Measurements from ENCODE around the gene ANKRD44. TPM values are rescaled to one million over a fixed set of nuclear protein-coding genes. Genes with fewer than 3 reads are reported as not detected.

Gene ANKRD44
- polyA plus RNA-seq, 4 donors: 12.0 to 25.5 (median 12.4) TPM

GRCh38 chr2:197322724-197323720 lies 12.4 kb upstream of the ANKRD44 start:
- DNase-seq (ENCODE audit: low read depth in 4 of 4, low spot score in 3 of 4): no peak

GRCh38 chr2:197322143-197322542 lies 11.6 kb upstream of the ANKRD44 start:
- no peak for DNase-seq (ENCODE audit: low read depth in 4 of 4, low spot score in 3 of 4)

GRCh38 chr2:197315371-197315770 lies 4.8 kb upstream of the ANKRD44 start:
- DNase-seq (ENCODE audit: low read depth in 4 of 4, low spot score in 3 of 4): no peak

- DNase-seq (ENCODE audit: low read depth in 4 of 4, low spot score in 3 of 4): no peak
Observed at GRCh38 chr2:197312186-197312585, 1.6 kb upstream of the ANKRD44 start.

GRCh38 chr2:197311421-197312033 lies 947 bp upstream of the ANKRD44 start:
- DNase-seq (ENCODE audit: low read depth in 4 of 4, low spot score in 3 of 4): no peak

- no peak for DNase-seq (ENCODE audit: low read depth in 4 of 4, low spot score in 3 of 4)
Observed at GRCh38 chr2:197310987-197311420, 424 bp upstream of the ANKRD44 start.

GRCh38 chr2:197309691-197310231 lies 819 bp downstream of the ANKRD44 start:
- DNase-seq (ENCODE audit: low read depth in 4 of 4, low spot score in 3 of 4): no peak

GRCh38 chr2:197308996-197309690 lies 1.4 kb downstream of the ANKRD44 start:
- DNase-seq (ENCODE audit: low read depth in 4 of 4, low spot score in 3 of 4): no peak

- no peak for DNase-seq (ENCODE audit: low read depth in 4 of 4, low spot score in 3 of 4)
Observed at GRCh38 chr2:197308585-197308984, 2.0 kb downstream of the ANKRD44 start.

- no peak for DNase-seq (ENCODE audit: low read depth in 4 of 4, low spot score in 3 of 4)
Observed at GRCh38 chr2:197307933-197308521, 2.6 kb downstream of the ANKRD44 start.

GRCh38 chr2:197307236-197307932 lies 3.2 kb downstream of the ANKRD44 start:
- no peak for DNase-seq (ENCODE audit: low read depth in 4 of 4, low spot score in 3 of 4)

GRCh38 chr2:197306696-197307040 lies 3.9 kb downstream of the ANKRD44 start:
- no peak for DNase-seq (ENCODE audit: low read depth in 4 of 4, low spot score in 3 of 4)

- DNase-seq (ENCODE audit: low read depth in 4 of 4, low spot score in 3 of 4): no peak
Observed at GRCh38 chr2:197306024-197306695, 4.4 kb downstream of the ANKRD44 start.

GRCh38 chr2:197304556-197305011 lies 6.0 kb downstream of the ANKRD44 start:
- no peak for DNase-seq (ENCODE audit: low read depth in 4 of 4, low spot score in 3 of 4)

GRCh38 chr2:197300139-197300538 lies 10.4 kb downstream of the ANKRD44 start:
- no peak for DNase-seq (ENCODE audit: low read depth in 4 of 4, low spot score in 3 of 4)

GRCh38 chr2:197298609-197299008 lies 12.0 kb downstream of the ANKRD44 start:
- no peak for DNase-seq (ENCODE audit: low read depth in 4 of 4, low spot score in 3 of 4)

- no peak for DNase-seq (ENCODE audit: low read depth in 4 of 4, low spot score in 3 of 4)
Observed at GRCh38 chr2:197297772-197298318, 12.7 kb downstream of the ANKRD44 start.

GRCh38 chr2:197297266-197297665 lies 13.3 kb downstream of the ANKRD44 start:
- DNase-seq (ENCODE audit: low read depth in 4 of 4, low spot score in 3 of 4): no peak

- no peak for DNase-seq (ENCODE audit: low read depth in 4 of 4, low spot score in 3 of 4)
Observed at GRCh38 chr2:197296835-197297234, 13.7 kb downstream of the ANKRD44 start.

Data from left renal pelvis (tissue), 4 donors.